Dedifferentiated amniotic fluid mesenchymal stem cell (primary cell): ENCODE measurements around the gene PAPPA.

Experiments used
- DNase-seq: peaks from one replicate; pipeline ENCODE4 v3.0.0-alpha.2; 2016; ENCODE audit errors: extremely low spot score

Gene PAPPA

GRCh38 chr9:116153765-116154333, at the start of gene PAPPA:
PAPPA (plus strand) TSS chr9:116153791; CDS start chr9:116154173, 382 bp downstream.
- no peak for DNase-seq

GRCh38 chr9:116103976-116104820, 49.4 kb upstream of the PAPPA start:
- DNase-seq, result no peak

- DNase-seq, result no peak
These were observed 41.4 kb upstream of the PAPPA start for GRCh38 chr9:116112236-116112635.

GRCh38 chr9:116115761-116116353, 37.7 kb upstream of the PAPPA start:
- DNase-seq, result peak; percentile 74

- no peak for DNase-seq
These were observed 37.2 kb upstream of the PAPPA start for GRCh38 chr9:116116393-116116792.

GRCh38 chr9:116123171-116123570, 30.4 kb upstream of the PAPPA start:
- no peak for DNase-seq

GRCh38 chr9:116124472-116125040, 29.0 kb upstream of the PAPPA start:
- DNase-seq, result peak; percentile 57

- no peak for DNase-seq
These were observed 20.4 kb upstream of the PAPPA start for GRCh38 chr9:116133163-116133562.

- DNase-seq, result no peak
These were observed 18.6 kb upstream of the PAPPA start for GRCh38 chr9:116134975-116135374.

GRCh38 chr9:116137010-116137409, 16.6 kb upstream of the PAPPA start:
- DNase-seq, result no peak

- DNase-seq, result no peak
These were observed 16.0 kb upstream of the PAPPA start for GRCh38 chr9:116137581-116137980.

- DNase-seq, result no peak
These were observed 11.6 kb upstream of the PAPPA start for GRCh38 chr9:116141864-116142561.

- DNase-seq, result no peak
These were observed 10.7 kb upstream of the PAPPA start for GRCh38 chr9:116142706-116143492.

GRCh38 chr9:116144038-116144437, 9.6 kb upstream of the PAPPA start:
- DNase-seq, result no peak

GRCh38 chr9:116144555-116144954, 9.0 kb upstream of the PAPPA start:
- no peak for DNase-seq

GRCh38 chr9:116145036-116145435, 8.6 kb upstream of the PAPPA start:
- no peak for DNase-seq

- no peak for DNase-seq
These were observed 5.8 kb upstream of the PAPPA start for GRCh38 chr9:116147821-116148220.

GRCh38 chr9:116149844-116150243, 3.7 kb upstream of the PAPPA start:
- DNase-seq, result no peak

GRCh38 chr9:116151199-116151598, 2.4 kb upstream of the PAPPA start:
- DNase-seq, result no peak

GRCh38 chr9:116151966-116152381, 1.6 kb upstream of the PAPPA start:
- DNase-seq, result peak; percentile 90

GRCh38 chr9:116152390-116152789, 1.2 kb upstream of the PAPPA start:
- DNase-seq, result peak; percentile 59
